ENCODE measurements around the gene CETP. TPM values are rescaled to one million over a fixed set of nuclear protein-coding genes. Genes with fewer than 3 reads are reported as not detected.
"Not testable (repeated sequence)": the region's sequence is repeated elsewhere in the genome, so short reads cannot be mapped to it uniquely, and the experiment has no call there.

Gene CETP
- total RNA-seq, 4 donors from 2014 or later, result 0.72 to 1.7 TPM; not detected in 2

DNA sequence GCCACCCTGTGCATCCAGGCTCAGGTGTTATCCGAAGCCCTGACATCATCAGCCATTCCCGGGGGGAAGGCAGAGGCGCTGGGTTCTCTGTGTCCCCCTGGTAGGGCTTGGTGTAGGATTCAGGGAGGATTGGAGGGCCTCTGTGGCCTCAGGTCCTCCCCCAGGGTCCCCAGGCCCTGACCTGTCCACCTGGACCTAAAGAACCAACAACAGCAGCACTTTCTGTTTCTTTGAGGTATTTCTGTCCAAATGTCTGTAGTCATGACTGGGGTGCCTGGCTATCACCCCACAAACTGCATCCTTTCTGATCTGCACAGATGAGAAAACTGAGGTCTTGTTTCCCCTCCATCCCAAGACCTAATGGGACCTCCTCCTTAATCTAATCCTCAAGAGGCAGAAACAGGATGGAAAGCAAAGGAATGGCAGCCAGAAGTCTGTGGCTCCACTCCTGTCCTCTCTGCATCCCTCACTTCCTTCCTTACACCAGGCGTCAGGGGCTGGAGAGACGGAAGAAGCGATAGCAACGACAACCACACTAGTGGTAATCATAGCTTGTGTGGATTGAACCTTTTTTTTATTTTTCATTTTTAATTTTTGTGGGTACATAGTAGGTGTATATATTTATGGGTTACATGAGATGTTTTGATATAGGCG lies 39.4 kb downstream of the CETP start:
- no peaks in the 10 kb centered on the region for H3K36me3 ChIP-seq
- DNase-seq (ENCODE audit: low spot score in 2 of 2), result peak in 1 of 2 donors; percentile 20
- peaks cover 36% of the 10 kb centered on the region for H3K4me1 ChIP-seq
- H3K27me3 ChIP-seq, result no peaks in the 10 kb centered on the region
- 71% methylated on average over 5 of the region's 8 CpGs for WGBS
- no peak overlapping the region for H3K4me3 ChIP-seq
- TF ChIP-seq POLR2A (IDR thresholded peaks at IDR 0.05) (no peak), POLR2AphosphoS5 (IDR thresholded peaks at IDR 0.05) (no peak), EP300 (IDR thresholded peaks at IDR 0.05) (no peak)
- TF ChIP-seq, protein P1, sequence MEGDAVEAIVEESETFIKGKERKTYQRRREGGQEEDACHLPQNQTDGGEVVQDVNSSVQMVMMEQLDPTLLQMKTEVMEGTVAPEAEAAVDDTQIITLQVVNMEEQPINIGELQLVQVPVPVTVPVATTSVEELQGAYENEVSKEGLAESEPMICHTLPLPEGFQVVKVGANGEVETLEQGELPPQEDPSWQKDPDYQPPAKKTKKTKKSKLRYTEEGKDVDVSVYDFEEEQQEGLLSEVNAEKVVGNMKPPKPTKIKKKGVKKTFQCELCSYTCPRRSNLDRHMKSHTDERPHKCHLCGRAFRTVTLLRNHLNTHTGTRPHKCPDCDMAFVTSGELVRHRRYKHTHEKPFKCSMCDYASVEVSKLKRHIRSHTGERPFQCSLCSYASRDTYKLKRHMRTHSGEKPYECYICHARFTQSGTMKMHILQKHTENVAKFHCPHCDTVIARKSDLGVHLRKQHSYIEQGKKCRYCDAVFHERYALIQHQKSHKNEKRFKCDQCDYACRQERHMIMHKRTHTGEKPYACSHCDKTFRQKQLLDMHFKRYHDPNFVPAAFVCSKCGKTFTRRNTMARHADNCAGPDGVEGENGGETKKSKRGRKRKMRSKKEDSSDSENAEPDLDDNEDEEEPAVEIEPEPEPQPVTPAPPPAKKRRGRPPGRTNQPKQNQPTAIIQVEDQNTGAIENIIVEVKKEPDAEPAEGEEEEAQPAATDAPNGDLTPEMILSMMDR (IDR thresholded peaks at IDR 0.05), result no peak
- H3K9me3 ChIP-seq, result no peaks in the 10 kb centered on the region
- no peak overlapping the region for H3K27ac ChIP-seq

DNA sequence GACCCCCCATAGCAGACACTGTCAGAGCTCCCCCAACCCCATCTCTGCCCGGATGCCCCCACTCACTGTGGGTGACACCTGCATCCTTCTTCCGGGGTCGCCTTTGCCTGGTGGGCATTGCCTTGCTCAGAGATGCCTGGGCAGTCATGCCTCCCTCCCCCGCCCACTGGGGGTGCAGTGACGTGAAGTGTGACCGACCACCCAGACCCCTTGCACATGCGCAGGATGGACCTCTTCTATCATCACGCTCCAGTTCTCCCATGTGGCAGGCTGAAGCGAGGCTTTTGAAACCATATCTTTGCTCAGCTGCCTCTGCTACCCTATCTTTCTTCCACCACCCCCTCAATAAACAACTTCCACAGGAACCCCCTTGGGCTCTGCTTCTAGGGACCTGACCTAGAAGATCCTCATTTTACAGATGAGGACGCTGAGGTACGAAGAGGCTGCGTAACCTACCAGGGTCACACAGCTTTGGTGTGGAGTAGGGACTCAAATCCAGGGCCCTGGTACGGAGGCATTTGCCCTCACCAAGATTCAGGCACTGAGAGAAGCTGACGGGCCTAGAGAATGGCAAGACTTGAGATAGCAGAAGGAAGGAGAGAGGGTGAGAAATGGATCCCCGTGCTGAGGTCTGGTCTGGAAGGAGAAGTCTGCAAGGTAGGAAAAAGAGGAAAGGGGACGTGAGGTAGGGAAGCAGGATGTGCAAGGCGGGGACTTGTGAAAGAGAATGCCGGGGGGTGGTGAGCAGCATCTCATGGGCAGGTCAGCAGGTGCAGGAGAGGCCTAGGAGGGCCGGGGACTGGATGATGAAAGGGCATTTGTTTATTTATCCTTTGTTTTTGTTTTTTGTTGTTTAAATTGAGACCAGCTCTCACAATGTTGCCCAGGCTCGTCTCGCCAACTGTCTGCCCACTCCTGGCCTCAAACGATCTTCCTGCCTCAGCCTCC lies 42.0 kb downstream of the CETP start:
- Histone ChIP-seq H3K4me3 (no peak overlapping the region), H3K27ac (no peak overlapping the region), H3K36me3 (no peaks in the 10 kb centered on the region), H3K9me3 (no peaks in the 10 kb centered on the region), H3K27me3 (no peaks in the 10 kb centered on the region), H3K4me1 (peaks cover 31% of the 10 kb centered on the region)
- 82% methylated on average over 22 of the region's 22 CpGs for WGBS
- peak in 1 of 2 donors; percentile 51 for DNase-seq (ENCODE audit: low spot score in 2 of 2)
- no peak for TF ChIP-seq EP300 (IDR thresholded peaks at IDR 0.05)
- TF ChIP-seq POLR2A (IDR thresholded peaks at IDR 0.05), result no peak
- TF ChIP-seq, protein P1 (IDR thresholded peaks at IDR 0.05), result no peak
- TF ChIP-seq POLR2AphosphoS5 (IDR thresholded peaks at IDR 0.05), result no peak

DNA sequence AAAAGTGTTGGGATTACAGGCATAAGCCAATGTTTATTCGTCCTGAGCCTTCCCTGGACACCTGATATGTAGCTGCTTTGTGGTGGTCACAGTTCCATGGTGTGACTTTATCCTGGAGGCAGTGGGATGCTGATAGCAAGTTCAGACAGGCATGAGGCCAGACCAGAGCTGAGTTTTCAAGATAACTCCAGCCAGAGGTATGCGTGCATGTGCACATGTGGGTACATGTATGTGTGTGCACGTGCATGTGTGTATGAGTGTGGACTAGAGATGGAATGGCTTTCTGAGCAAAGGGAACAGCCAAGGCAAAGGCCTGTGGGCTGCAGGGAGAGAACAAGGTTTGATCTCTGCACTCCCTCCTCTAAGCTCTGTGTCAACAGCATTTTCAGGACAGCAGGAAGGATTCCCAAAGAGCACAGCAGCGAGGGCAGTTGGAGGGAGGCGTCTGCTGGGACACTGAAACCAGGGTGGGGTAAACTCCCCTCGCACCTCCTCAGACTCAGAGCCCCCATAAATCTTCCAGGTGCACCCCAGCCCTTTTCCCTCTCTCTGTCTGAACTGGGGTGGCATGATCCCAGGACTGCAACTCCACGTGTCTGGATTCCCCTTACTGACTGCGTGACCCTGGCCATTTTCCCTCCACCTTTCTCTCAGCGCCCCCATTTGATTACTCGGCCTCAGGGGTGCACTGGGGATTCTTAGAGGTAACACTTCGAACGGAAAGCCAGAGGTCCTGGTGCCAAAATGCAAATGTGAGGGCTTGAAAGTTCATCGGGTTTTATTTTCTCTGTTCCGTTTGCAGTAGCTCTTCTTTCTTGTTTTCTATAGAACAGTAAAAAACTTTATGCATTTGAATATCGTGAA lies 42.9 kb downstream of the CETP start:
- Histone ChIP-seq H3K4me1 (peaks cover 22% of the 10 kb centered on the region), H3K4me3 (no peak overlapping the region), H3K27ac (no peak overlapping the region), H3K9me3 (no peaks in the 10 kb centered on the region), H3K36me3 (no peaks in the 10 kb centered on the region), H3K27me3 (no peaks in the 10 kb centered on the region)
- TF ChIP-seq, protein P1 (IDR thresholded peaks at IDR 0.05), result no peak
- no peak for TF ChIP-seq POLR2A (IDR thresholded peaks at IDR 0.05)
- TF ChIP-seq EP300 (IDR thresholded peaks at IDR 0.05), result no peak
- TF ChIP-seq POLR2AphosphoS5 (IDR thresholded peaks at IDR 0.05), result no peak
- WGBS, result 54% methylated on average over 14 of the region's 15 CpGs
- DNase-seq (ENCODE audit: low spot score in 2 of 2), result peak in 1 of 2 donors; percentile 18

DNA sequence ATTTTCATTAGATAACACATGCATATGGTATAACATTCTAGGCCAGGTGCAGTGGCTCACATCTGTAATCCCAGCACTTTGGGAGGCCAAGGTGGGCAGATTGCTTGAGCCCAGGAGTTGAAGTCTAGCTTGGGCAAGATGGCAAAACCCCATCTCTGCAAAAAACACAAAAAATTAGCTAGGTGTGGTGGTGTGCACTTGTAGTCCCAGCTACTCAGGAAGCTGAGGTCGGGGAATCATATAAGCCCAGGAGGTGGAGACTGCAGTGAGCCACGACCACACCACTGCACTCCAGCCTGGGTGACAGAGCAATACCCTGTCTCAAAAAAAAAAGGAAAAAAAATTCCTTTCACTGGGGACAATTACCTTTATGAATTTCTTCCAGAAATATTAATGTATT lies 43.8 kb downstream of the CETP start:
- H3K4me1 ChIP-seq, result peaks cover 12% of the 10 kb centered on the region
- not testable (repeated sequence) for H3K27me3 ChIP-seq; H3K27ac ChIP-seq; H3K4me3 ChIP-seq; H3K36me3 ChIP-seq; DNase-seq (ENCODE audit: low spot score in 2 of 2); H3K9me3 ChIP-seq
- 83% methylated on average over 2 of the region's 2 CpGs for WGBS

DNA sequence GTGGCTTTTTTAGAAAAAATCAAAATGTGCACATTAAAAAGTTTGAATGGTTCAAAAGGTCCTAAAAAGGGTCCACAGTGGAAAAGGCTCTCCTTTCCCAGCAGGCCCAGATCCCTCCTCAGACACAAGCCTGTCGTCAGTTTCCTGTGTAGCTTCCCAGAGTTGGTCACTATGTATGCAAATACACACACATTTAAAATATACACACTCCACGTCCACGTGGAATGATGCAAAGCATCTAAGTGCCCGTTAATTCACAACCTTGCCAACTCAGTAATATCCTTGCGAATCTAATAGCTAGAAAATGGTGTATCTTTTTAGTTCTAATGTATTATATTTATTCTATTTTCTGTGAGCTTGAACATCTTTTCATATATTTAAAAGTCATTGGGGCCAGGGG lies 45.3 kb downstream of the CETP start:
- no peak for DNase-seq (ENCODE audit: low spot score in 2 of 2)
- H3K27ac ChIP-seq, result no peak overlapping the region
- H3K4me1 ChIP-seq, result peaks cover 7% of the 10 kb centered on the region

More for the DNA sequence above, 45.3 kb downstream of the CETP start:
- WGBS, result 85% methylated on average over 5 of the region's 5 CpGs
- TF ChIP-seq POLR2A (IDR thresholded peaks at IDR 0.05) (no peak), EP300 (IDR thresholded peaks at IDR 0.05) (no peak), POLR2AphosphoS5 (IDR thresholded peaks at IDR 0.05) (no peak)
- TF ChIP-seq, protein P1 (IDR thresholded peaks at IDR 0.05), result no peak
- no peak overlapping the region for H3K4me3 ChIP-seq
- no peaks in the 10 kb centered on the region for H3K36me3 ChIP-seq
- no peaks in the 10 kb centered on the region for H3K27me3 ChIP-seq
- no peaks in the 10 kb centered on the region for H3K9me3 ChIP-seq

Data from suprapubic skin (tissue), 4 donors.